GM18520 (cell line): ENCODE data around the gene CRISPLD2.

ENCODE experiments used
- ATAC-seq: cut with Tn5 transposase; IDR thresholded peaks from one replicate; pipeline ENCODE4 v1.9.1; 2021; ENCODE audit not compliant: unreplicated experiment

CRISPLD2 gene, protein sequence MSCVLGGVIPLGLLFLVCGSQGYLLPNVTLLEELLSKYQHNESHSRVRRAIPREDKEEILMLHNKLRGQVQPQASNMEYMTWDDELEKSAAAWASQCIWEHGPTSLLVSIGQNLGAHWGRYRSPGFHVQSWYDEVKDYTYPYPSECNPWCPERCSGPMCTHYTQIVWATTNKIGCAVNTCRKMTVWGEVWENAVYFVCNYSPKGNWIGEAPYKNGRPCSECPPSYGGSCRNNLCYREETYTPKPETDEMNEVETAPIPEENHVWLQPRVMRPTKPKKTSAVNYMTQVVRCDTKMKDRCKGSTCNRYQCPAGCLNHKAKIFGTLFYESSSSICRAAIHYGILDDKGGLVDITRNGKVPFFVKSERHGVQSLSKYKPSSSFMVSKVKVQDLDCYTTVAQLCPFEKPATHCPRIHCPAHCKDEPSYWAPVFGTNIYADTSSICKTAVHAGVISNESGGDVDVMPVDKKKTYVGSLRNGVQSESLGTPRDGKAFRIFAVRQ

DNA sequence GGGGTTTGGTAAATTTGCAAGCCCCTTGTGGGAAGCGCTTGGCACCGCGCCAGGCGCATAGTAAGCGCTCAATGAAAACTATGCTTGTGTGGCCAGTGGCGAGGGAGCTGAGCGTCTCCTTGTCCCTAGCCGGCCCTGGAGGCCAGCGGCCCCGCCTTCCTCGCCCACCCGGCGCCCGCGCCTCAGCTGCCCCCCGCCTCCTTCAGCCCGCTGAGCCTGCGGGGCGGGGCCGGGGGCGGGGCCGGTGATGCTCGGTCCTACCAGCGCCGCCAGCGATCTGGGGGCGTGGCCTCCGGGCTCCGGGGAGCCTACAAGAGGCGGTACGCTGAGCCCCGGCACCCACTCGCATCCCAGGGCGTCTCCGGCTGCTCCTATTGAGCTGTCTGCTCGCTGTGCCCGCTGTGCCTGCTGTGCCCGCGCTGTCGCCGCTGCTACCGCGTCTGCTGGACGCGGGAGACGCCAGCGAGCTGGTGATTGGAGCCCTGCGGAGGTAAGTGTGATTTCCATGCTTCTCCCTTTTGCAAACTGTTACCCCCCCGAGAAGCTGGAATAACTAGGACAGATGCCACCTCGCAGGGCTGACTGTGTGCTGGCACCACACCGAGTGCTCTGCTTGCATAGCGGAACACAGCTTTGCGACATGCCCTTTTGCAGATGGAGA lies at the start of gene CRISPLD2:
Gene CRISPLD2, plus strand, starts transcription at position 342 of the 661 bp plus-strand sequence. CDS start 18,511 bp downstream, outside the sequence.
- no peak for ATAC-seq

DNA sequence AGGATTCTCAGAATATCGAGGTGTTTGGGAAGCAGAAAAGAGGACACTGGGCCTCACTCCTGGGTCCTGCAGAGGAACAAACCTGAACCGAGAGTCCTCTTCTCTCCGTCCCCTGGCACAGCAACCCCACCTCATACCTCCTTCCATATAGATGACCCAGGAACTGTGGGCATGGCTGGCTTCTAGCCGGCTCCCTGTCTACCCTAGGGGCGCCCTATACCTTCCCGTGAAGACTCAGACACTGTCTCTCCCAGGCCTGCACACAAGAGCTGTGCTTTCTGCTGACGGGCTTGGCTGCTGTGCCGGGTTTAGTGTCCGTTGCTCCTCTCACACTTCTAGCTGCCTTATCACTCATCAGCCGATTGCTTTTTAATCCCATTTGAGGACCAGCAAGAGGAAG lies 46.5 kb upstream of the CRISPLD2 start:
- ATAC-seq, result no peak

GRCh38 chr16:84774810-84775209 lies 45.0 kb upstream of the CRISPLD2 start:
- no peak for ATAC-seq

DNA sequence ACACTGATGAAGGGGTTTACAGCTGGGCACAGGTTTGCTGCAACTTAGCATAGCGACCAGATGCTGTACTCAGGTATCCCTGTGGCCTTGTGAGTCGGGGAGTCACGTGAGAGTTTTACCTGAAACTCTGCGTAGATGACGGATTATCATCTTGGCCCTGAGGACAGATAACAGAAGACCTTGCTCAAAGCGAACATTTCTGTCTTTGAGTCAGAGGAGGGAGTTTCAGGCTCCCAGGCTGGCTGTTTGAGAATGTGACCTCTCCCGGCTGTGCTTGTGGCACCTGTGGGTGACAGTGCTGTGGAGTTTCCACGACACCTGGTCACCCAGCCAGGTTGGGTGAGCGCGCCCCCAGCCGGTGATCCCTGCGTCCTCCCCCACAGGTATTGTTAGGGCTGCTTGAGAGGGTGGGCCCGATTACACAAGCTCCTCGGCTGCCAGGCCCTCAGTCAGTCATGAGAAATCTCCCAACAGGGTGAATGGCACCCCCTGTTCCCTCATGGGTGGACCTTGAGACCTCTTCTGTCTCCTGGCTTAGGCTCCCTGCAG lies 44.4 kb upstream of the CRISPLD2 start:
- ATAC-seq, result no peak

DNA sequence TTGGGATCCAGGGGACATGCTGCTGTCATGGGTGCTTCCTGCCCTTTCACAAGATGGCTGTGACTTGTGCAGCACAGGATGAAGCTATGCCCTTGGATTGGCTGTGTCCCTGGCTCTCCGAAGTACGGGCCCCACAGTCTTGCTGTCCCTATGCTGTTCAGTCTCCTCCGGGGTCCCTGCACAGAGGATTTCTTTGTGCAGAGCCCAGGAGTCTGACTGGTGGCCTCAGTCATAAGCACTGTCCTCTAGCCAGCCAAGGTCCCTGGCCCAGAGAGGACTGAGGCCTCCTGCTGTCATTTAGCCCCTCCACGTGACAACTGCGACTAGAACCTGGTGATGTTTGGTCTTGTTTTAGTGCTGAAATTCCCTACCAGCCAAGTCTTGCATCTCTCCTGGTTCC lies 42.4 kb upstream of the CRISPLD2 start:
- no peak for ATAC-seq

DNA sequence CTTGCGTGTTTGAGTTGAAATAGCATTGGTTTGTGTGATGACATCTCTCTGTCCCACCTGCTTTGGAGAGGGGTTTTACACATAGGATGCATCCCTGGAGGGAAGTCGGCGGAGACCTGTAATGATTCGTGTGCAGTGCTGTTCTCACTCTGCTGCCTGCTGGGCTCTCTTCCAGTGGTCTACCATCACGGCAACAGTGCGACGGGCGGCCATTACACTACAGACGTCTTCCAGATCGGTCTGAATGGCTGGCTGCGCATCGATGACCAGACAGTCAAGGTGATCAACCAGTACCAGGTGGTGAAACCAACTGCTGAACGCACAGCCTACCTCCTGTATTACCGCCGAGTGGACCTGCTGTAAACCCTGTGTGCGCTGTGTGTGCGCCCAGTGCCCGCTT lies 41.1 kb upstream of the CRISPLD2 start:
- no peak for ATAC-seq

DNA sequence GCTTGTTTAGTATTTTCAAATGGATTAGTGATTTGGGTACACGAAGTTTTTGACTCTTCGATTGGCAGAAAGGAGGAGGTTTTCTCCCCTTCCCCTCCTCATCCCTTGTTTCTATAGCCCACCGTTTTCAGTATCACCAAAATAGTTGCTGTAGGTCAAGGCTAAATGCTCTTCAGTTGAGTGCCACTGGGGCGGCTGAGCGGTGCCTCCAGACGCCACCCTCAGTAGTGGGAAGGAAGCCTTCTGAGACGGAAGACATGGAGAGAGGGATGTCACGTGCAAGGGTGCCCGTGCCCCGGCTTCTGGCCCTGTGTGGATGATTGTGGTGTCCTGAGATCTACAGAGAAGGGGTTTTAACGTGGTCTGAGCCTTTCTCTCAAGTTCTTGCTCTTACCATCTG lies 39.7 kb upstream of the CRISPLD2 start:
- ATAC-seq, result no peak

GRCh38 chr16:84780544-84781376 lies 39.0 kb upstream of the CRISPLD2 start:
- ATAC-seq, result no peak

- no peak for ATAC-seq
Measured at GRCh38 chr16:84782846-84783245, 36.9 kb upstream of the CRISPLD2 start.

GRCh38 chr16:84785843-84786581 lies 33.8 kb upstream of the CRISPLD2 start:
- no peak for ATAC-seq

DNA sequence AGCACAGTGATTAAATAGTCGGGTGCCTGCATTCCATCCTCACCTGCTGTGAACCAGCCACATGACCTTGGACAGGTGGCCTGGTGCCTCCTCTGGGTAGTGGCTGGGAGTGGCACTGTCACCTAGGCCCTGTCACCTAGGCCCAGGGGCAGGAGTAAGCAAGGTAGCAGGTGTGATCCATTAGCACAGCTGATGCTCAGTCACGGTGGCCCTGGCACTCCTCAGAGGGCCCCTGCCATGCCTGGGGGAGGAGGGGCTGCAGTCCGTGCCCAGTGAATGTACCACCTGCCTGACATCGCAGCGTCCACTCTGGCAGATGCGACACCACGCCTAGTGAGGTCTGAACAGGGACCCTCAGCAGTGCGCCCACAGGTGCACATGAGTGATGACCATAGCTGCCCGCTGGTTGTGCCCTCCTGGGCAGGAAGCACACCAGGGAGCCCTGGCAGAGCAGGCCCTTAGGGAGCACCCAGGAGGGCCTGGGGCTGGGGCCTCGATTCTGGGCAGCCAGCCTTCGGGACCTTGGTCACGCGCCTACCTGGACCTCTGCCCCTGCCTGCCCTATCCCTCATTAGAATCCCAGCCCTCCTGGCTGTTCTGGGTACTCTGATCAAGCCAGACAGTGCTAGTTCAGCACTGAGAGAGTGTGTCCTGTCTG lies 33.1 kb upstream of the CRISPLD2 start:
- ATAC-seq, result no peak

DNA sequence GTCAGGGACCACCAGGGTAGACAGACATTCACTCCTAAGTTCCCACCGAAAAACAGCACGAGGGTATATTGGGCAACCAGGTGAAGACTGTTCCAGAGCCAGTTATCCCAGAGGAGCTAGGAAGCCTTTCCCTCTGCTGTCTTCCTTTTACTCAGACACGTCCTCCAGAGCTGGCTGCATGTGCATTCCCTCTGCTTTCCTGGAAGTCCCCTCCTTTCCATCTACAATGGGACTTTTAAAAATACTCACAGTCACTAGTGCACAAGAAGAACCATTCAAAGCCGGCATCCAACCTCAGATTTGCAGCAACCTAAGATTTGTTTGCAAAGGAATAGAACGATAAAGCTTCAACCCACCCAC lies 32.5 kb upstream of the CRISPLD2 start:
- ATAC-seq, result no peak

- no peak for ATAC-seq
Measured at GRCh38 chr16:84788920-84789391, 30.8 kb upstream of the CRISPLD2 start.

DNA sequence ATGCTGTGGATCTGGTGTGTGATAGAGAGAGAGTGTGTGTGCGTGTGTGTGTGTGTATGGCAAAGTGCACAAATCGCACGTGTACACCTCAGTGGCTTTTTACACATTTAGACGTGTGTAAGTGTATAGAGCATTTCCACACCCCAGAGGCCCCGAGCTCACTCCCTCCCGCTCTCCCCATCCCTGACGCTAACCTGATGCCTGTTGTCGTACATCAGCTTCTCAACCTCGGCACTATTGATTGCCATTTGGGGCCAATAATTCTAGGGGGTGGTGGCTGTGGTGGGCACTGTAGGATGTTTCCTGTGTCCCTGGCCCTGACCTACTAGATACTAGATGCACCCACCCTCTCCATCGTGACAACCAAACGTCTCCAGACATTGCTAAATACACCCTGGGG lies 30.4 kb upstream of the CRISPLD2 start:
- no peak for ATAC-seq

GRCh38 chr16:84790301-84790700 lies 29.5 kb upstream of the CRISPLD2 start:
- no peak for ATAC-seq

- no peak for ATAC-seq
Measured at GRCh38 chr16:84791088-84791487, 28.7 kb upstream of the CRISPLD2 start.

GRCh38 chr16:84791501-84791900 lies 28.3 kb upstream of the CRISPLD2 start:
- ATAC-seq, result no peak

GRCh38 chr16:84794186-84794585 lies 25.6 kb upstream of the CRISPLD2 start:
- ATAC-seq, result no peak

DNA sequence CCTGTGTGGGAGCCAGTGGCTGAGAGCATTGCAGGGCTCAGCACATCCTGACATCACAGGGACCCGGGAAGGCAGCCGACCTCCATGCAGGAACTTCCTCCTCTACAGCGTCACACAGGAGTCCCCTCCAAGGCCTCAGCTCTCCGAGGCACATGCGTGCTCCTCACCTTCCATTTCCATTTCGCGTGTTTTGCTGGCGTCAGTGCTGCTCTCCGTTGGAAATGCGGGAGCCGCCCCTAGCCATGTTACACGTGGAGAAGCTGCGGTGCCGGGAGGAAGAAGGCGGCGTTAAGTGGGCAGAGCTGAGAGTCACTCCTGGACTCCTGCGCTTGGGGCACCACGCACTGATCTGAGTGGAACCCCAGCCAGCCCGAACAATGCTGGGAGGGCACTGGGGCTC lies 25.2 kb upstream of the CRISPLD2 start:
- no peak for ATAC-seq
